SK-N-SH treated with all-trans-retinoic acid at 6 μM for 48 hours (cell line): ENCODE data around the gene ZNF764.
"Not testable (repeated sequence)": the region's sequence is repeated elsewhere in the genome, so short reads cannot be mapped to it uniquely, and the experiment has no call there.

ENCODE experiments used
- ATAC-seq: fragments of 200-7000 bp; cut with Tn5 transposase; 3 replicates; pipeline ENCODE4 v1.9.1; 2020; ENCODE audit warnings: mild to moderate bottlenecking, moderate library complexity
- ARNTL ChIP-seq: fragments of 450-650 bp; formaldehyde crosslinking; IDR thresholded peaks from 2 replicates; pipeline ENCODE4 v1.5.0; 2020; ENCODE audit warnings: low read depth, mild to moderate bottlenecking, moderate library complexity, borderline replicate concordance
- BACH2 ChIP-seq: fragments of 250-450 bp; sonication (Bioruptor Pico); IDR thresholded peaks from 2 replicates; pipeline ENCODE4 v1.9.0; 2021; ENCODE audit warnings: mild to moderate bottlenecking, borderline replicate concordance
- ESRRG ChIP-seq: fragments of 250-450 bp; sonication (Bioruptor Pico); IDR thresholded peaks from 2 replicates; pipeline ENCODE4 v1.6.1; 2021; ENCODE audit warnings: mild to moderate bottlenecking
- GLIS3 ChIP-seq: fragments of 250-450 bp; sonication (Bioruptor Pico); IDR thresholded peaks from 2 replicates; pipeline ENCODE4 v1.5.0; 2020; ENCODE audit warnings: mild to moderate bottlenecking, moderate library complexity
- ISL1 ChIP-seq: fragments of 250-450 bp; sonication (Bioruptor Pico); IDR thresholded peaks from 2 replicates; pipeline ENCODE4 v2.1.2; 2022; ENCODE audit warnings: mild to moderate bottlenecking, moderate library complexity
- PPARA ChIP-seq: fragments of 250-450 bp; sonication (Bioruptor Pico); IDR thresholded peaks from 2 replicates; pipeline ENCODE4 v1.5.0; 2020; ENCODE audit warnings: mild to moderate bottlenecking, borderline replicate concordance
- RARB ChIP-seq: fragments of 250-450 bp; sonication (Bioruptor Pico); IDR thresholded peaks from 2 replicates; pipeline ENCODE4 v1.8.0; 2021; ENCODE audit warnings: mild to moderate bottlenecking, moderate library complexity
- TCF4 ChIP-seq: fragments of 250-450 bp; sonication (Bioruptor Pico); IDR thresholded peaks from 2 replicates; pipeline ENCODE4 v1.8.0; 2021; ENCODE audit warnings: mild to moderate bottlenecking, moderate library complexity, borderline replicate concordance
- TOX ChIP-seq: fragments of 250-450 bp; sonication (Bioruptor Pico); IDR thresholded peaks from 2 replicates; pipeline ENCODE4 v1.8.0; 2021; ENCODE audit warnings: mild to moderate bottlenecking, moderate library complexity, borderline replicate concordance
- ZC3H10 ChIP-seq: fragments of 250-450 bp; sonication (Bioruptor Pico); IDR thresholded peaks from 2 replicates; pipeline ENCODE4 v1.5.1; 2021; ENCODE audit warnings: mild to moderate bottlenecking, moderate library complexity
- ZFP3 ChIP-seq: fragments of 250-450 bp; sonication (Bioruptor Pico); IDR thresholded peaks from 2 replicates; pipeline ENCODE4 v1.5.0; 2020; ENCODE audit warnings: mild to moderate bottlenecking, moderate library complexity
- ZFP30 ChIP-seq: fragments of 450-650 bp; formaldehyde crosslinking; IDR thresholded peaks from 2 replicates; pipeline ENCODE4 v1.5.0; 2022; ENCODE audit warnings: mild to moderate bottlenecking, moderate library complexity
- ZNF70 ChIP-seq: fragments of 450-650 bp; formaldehyde crosslinking; IDR thresholded peaks from 2 replicates; pipeline ENCODE4 v1.5.0; 2020; ENCODE audit warnings: mild to moderate bottlenecking, moderate library complexity
- ZNF8 ChIP-seq: fragments of 450-650 bp; formaldehyde crosslinking; IDR thresholded peaks from 2 replicates; pipeline ENCODE4 v1.5.0; 2020; ENCODE audit warnings: mild to moderate bottlenecking, moderate library complexity
- TF ChIP-seq, protein P1 (sequence below): fragments of 250-450 bp; sonication (Bioruptor Pico); IDR thresholded peaks from 2 replicates; pipeline ENCODE4 v1.8.0; 2021; ENCODE audit warnings: low read depth, mild to moderate bottlenecking, moderate library complexity, borderline replicate concordance
- TF ChIP-seq, protein P2 (sequence below): fragments of 250-450 bp; sonication (Bioruptor Pico); IDR thresholded peaks from 2 replicates; pipeline ENCODE4 v1.5.1; 2021; ENCODE audit warnings: mild to moderate bottlenecking, moderate library complexity
- TF ChIP-seq, protein P3 (sequence below): fragments of 250-450 bp; sonication (Bioruptor Pico); IDR thresholded peaks from 2 replicates; pipeline ENCODE4 v1.8.0; 2020; ENCODE audit warnings: mild to moderate bottlenecking, moderate library complexity, borderline replicate concordance
- TF ChIP-seq, protein P4 (sequence below): fragments of 250-450 bp; sonication (Bioruptor Pico); IDR thresholded peaks from 2 replicates; pipeline ENCODE4 v1.5.0; 2020; ENCODE audit warnings: mild to moderate bottlenecking, moderate library complexity

ZNF764 gene

DNA sequence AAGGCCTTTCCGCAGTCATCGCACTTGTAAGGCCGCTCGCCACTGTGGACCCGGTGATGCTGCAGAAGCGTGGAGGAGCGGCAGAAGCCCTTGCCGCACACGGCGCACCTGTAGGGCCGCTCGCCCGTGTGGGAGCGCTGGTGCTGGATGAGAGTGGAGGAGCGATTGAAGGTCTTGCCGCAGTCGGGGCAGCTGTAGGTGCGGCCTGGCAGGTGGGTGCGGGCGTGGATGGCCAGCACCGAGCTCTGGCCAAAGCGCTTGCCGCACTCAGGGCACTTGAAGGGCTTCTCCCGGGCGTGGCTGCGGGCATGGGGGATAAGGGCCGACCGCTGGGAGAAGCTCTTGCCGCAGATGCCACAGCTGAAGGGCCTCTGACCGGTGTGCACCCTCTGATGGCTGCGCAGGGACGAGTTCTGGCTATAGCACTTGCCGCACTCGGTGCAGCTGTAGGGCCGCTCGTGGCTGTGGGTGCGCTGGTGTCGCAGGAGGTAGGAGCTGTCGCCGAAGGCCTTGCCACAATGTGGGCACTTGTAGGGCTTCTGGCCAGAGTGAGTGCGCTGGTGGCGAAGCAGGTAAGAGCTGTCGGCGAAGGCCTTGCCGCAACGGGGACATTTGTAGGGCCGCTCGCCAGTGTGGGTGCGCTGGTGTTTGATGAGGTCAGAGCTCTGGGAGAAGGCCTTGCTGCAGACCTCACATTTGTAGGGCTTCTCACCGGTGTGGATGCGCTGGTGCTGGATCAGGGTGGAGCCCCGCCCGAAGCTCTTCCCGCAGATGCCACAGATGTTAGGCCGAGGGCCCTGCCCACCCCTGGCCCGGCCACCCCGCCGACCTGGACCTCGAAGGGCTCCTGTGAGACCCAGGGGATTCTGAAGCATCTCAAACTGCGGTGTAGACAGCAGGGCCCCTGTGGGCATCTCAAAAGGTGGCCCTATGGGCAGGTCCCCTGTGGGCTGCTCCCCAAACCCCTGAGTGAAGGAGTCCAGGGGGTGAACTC, 33.3 kb downstream of the ZNF764 start:
- no peak for ATAC-seq
- TF ChIP-seq PPARA (CRISPR knock-in tag) (no peak), ZNF70 (CRISPR knock-in tag) (no peak), ZNF8 (CRISPR knock-in tag) (no peak), ESRRG (no peak), ZC3H10 (no peak), TCF4 (CRISPR knock-in tag) (no peak), TOX (no peak), ZFP30 (CRISPR knock-in tag) (no peak), BACH2 (CRISPR knock-in tag) (no peak), RARB (CRISPR knock-in tag) (no peak), ZFP3 (no peak), GLIS3 (CRISPR knock-in tag) (no peak), ARNTL (CRISPR knock-in tag) (no peak), ISL1 (no peak)
- TF ChIP-seq, protein P1, sequence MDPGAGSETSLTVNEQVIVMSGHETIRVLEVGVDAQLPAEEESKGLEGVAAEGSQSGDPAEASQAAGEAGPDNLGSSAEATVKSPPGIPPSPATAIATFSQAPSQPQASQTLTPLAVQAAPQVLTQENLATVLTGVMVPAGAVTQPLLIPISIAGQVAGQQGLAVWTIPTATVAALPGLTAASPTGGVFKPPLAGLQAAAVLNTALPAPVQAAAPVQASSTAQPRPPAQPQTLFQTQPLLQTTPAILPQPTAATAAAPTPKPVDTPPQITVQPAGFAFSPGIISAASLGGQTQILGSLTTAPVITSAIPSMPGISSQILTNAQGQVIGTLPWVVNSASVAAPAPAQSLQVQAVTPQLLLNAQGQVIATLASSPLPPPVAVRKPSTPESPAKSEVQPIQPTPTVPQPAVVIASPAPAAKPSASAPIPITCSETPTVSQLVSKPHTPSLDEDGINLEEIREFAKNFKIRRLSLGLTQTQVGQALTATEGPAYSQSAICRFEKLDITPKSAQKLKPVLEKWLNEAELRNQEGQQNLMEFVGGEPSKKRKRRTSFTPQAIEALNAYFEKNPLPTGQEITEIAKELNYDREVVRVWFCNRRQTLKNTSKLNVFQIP (CRISPR knock-in tag): no peak
- TF ChIP-seq, protein P2, sequence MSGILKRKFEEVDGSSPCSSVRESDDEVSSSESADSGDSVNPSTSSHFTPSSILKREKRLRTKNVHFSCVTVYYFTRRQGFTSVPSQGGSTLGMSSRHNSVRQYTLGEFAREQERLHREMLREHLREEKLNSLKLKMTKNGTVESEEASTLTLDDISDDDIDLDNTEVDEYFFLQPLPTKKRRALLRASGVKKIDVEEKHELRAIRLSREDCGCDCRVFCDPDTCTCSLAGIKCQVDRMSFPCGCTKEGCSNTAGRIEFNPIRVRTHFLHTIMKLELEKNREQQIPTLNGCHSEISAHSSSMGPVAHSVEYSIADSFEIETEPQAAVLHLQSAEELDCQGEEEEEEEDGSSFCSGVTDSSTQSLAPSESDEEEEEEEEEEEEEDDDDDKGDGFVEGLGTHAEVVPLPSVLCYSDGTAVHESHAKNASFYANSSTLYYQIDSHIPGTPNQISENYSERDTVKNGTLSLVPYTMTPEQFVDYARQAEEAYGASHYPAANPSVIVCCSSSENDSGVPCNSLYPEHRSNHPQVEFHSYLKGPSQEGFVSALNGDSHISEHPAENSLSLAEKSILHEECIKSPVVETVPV (CRISPR knock-in tag): no peak
- TF ChIP-seq, protein P3, sequence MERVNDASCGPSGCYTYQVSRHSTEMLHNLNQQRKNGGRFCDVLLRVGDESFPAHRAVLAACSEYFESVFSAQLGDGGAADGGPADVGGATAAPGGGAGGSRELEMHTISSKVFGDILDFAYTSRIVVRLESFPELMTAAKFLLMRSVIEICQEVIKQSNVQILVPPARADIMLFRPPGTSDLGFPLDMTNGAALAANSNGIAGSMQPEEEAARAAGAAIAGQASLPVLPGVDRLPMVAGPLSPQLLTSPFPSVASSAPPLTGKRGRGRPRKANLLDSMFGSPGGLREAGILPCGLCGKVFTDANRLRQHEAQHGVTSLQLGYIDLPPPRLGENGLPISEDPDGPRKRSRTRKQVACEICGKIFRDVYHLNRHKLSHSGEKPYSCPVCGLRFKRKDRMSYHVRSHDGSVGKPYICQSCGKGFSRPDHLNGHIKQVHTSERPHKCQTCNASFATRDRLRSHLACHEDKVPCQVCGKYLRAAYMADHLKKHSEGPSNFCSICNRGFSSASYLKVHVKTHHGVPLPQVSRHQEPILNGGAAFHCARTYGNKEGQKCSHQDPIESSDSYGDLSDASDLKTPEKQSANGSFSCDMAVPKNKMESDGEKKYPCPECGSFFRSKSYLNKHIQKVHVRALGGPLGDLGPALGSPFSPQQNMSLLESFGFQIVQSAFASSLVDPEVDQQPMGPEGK (CRISPR knock-in tag): no peak
- TF ChIP-seq, protein P4, sequence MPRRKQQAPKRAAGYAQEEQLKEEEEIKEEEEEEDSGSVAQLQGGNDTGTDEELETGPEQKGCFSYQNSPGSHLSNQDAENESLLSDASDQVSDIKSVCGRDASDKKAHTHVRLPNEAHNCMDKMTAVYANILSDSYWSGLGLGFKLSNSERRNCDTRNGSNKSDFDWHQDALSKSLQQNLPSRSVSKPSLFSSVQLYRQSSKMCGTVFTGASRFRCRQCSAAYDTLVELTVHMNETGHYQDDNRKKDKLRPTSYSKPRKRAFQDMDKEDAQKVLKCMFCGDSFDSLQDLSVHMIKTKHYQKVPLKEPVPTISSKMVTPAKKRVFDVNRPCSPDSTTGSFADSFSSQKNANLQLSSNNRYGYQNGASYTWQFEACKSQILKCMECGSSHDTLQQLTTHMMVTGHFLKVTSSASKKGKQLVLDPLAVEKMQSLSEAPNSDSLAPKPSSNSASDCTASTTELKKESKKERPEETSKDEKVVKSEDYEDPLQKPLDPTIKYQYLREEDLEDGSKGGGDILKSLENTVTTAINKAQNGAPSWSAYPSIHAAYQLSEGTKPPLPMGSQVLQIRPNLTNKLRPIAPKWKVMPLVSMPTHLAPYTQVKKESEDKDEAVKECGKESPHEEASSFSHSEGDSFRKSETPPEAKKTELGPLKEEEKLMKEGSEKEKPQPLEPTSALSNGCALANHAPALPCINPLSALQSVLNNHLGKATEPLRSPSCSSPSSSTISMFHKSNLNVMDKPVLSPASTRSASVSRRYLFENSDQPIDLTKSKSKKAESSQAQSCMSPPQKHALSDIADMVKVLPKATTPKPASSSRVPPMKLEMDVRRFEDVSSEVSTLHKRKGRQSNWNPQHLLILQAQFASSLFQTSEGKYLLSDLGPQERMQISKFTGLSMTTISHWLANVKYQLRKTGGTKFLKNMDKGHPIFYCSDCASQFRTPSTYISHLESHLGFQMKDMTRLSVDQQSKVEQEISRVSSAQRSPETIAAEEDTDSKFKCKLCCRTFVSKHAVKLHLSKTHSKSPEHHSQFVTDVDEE (CRISPR knock-in tag): no peak
- TF ChIP-seq, all 23 proteins: peak for 0

DNA sequence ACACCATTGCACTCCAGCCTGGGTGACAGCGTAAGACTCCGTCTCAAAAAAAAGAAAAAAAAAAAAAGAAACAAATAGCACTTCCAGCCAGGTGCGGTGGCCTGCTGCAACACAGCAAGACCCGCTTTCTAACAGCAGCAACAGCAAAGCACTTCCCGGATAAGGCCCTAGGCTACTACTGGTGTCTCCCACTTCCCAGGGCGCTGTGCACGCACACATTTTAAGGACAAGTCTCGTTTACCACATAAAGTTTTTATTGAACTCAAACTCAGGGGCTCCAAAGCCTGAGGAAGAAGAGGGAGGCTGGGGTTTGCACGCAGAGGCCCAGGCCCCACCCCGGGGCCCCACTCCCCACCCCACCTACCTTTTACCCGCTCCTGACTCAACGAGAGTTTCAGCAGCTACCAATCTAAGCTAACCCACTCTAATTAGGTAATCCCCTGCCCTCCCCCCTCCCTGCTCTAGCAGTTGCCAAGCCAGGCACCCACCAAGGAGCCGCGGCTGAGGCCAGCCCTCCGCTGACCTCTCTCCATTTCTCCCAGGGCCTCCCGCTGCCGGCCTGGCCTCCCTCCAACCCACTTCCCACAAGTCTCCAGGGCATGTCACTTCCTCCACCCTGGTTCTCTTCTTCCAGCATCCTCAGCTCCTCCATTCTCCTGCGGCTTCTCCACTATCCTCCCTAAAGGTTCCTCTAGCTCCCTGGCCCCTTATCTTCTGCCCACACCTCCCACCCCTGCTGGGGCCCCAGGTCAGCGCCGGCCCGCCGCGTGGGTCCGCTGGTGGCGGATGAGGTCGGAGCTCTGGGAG, 34.2 kb downstream of the ZNF764 start:
- TF ChIP-seq ZFP30 (CRISPR knock-in tag) (no peak), ZNF8 (CRISPR knock-in tag) (no peak), TCF4 (CRISPR knock-in tag) (no peak), ZC3H10 (no peak)
- TF ChIP-seq, protein P2 (CRISPR knock-in tag): no peak
- no peak for ATAC-seq

DNA sequence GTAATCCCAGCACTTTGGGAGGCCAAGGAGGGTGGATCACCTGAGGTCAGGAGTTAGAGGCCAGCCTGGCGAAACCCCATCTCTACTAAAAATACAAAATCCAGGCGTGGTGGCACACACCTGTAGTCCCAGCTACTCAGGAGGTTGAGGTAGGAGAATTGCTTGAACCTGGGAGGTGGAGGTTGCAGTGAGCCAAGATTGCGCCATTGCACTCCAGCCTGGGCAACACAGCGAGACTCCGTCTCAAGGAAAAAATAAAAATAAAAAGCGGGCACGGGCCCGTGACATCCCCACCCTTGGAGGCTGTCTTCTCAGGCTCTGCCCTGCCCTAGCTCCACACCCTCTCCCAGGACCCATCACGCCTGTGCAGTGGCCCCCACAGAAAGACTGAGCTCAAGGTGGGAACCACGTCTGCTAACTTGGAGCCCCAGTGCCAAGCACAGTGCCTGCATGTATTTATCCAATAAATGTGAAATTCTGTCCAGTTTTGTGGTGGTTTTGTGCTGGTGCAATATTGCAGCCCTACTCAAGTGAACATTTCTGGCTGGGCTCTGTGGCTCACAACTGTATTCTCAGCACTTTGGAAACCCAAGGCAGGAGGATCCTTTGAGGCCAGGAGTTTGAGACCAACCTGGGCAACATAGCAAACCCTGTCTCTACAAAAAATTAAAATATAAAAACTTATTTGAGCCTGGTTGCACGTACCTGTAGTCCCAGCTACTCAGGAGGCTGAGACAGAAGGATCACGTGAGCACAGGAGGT, 35.3 kb downstream of the ZNF764 start:
- not testable (repeated sequence) for ATAC-seq
